PC-9 (cell line): ENCODE data around the gene ILKAP. TPM values are rescaled to one million over a fixed set of nuclear protein-coding genes. Genes with fewer than 3 reads are reported as not detected.

Source experiments
- BruUV-seq: library from RNA; stranded (reverse); fragments of 400-500 nt; replicated peaks from 2 replicates; lab custom pipeline; 2021; lab: Mats Ljungman, UMichigan
- CTCF ChIA-PET: fragments of 300-600 bp; sonication (Branson Sonifier 250); formaldehyde crosslinking; loops from one replicate; lab custom pipeline; 2022; ENCODE audit warnings: antibody characterized with exemption; lab: Charles Lee
- POLR2A ChIA-PET: fragments of 300-600 bp; sonication (Branson Sonifier 250); formaldehyde crosslinking; loops from one replicate; lab custom pipeline; 2022; ENCODE audit warnings: antibody characterized with exemption; ENCODE audit not compliant: unreplicated experiment; lab: Charles Lee
- DNase-seq, 2 experiments: peaks; one replicate each; pipeline versions ENCODE4 v3.0.0 to v3.0.0-alpha.2; 2015 to 2022; ENCODE audit warnings: mixed read lengths in 1 of 2
- H2AFZ ChIP-seq: fragments of 200-600 bp; sonication (generic); 2 replicates; pipeline ENCODE4 v1.8.1; 2017; ENCODE audit warnings: antibody characterized with exemption
- H3F3A ChIP-seq: fragments of 200-600 bp; sonication (generic); 2 replicates; pipeline ENCODE4 v1.8.1; 2017; ENCODE audit warnings: antibody characterized with exemption, mild to moderate bottlenecking, low read depth; ENCODE audit not compliant: insufficient read depth
- H3K27ac ChIP-seq: fragments of 200-600 bp; sonication (generic); 2 replicates; pipeline ENCODE4 v1.6.1; 2016; ENCODE audit warnings: mixed run types
- H3K27me3 ChIP-seq: fragments of 200-600 bp; sonication (generic); 2 replicates; pipeline ENCODE4 v1.6.1; 2016; ENCODE audit warnings: low read depth, mixed run types; ENCODE audit not compliant: insufficient read depth
- H3K36me3 ChIP-seq: fragments of 200-600 bp; sonication (generic); 2 replicates; pipeline ENCODE4 v1.6.1; 2016; ENCODE audit warnings: low read depth, mixed run types
- H3K4me1 ChIP-seq: fragments of 200-600 bp; sonication (generic); replicated peaks from 2 replicates; pipeline ENCODE4 v1.6.1; 2016; ENCODE audit warnings: mixed run types; ENCODE audit not compliant: insufficient read depth
- H3K4me2 ChIP-seq: fragments of 200-600 bp; sonication (generic); 2 replicates; pipeline ENCODE4 v1.6.1; 2017; ENCODE audit warnings: mixed run types
- H3K4me3 ChIP-seq: fragments of 200-600 bp; sonication (generic); 2 replicates; pipeline ENCODE4 v1.6.1; 2016; ENCODE audit warnings: mixed run types
- H3K79me2 ChIP-seq: fragments of 200-600 bp; sonication (generic); 2 replicates; pipeline ENCODE4 v1.6.1; 2017; ENCODE audit warnings: low read depth, mixed run types
- H3K9me2 ChIP-seq: fragments of 200-600 bp; sonication (generic); 2 replicates; pipeline ENCODE4 v1.8.1; 2017; ENCODE audit warnings: mild to moderate bottlenecking; ENCODE audit not compliant: insufficient read depth
- H3K9me3 ChIP-seq: fragments of 200-600 bp; sonication (generic); 2 replicates; pipeline ENCODE4 v1.8.1; 2016; ENCODE audit warnings: low read depth; ENCODE audit not compliant: insufficient read depth
- H4K20me1 ChIP-seq: fragments of 200-600 bp; sonication (generic); 2 replicates; pipeline ENCODE4 v1.8.1; 2017; ENCODE audit not compliant: insufficient read depth
- CTCF ChIP-seq: fragments of 200-600 bp; sonication (generic); conservative IDR thresholded peaks from 2 replicates; pipeline ENCODE4 v1.6.1; 2017; ENCODE audit warnings: mixed run types, antibody characterized with exemption, mild to moderate bottlenecking, moderate library complexity
- EZH2 ChIP-seq: fragments of 200-600 bp; sonication (generic); IDR thresholded peaks from 2 replicates; pipeline ENCODE4 v1.8.0; 2017; ENCODE audit warnings: antibody characterized with exemption, low read depth
- intact Hi-C: fragments of 100-400 bp; cut with micrococcal nuclease; formaldehyde crosslinking; loops from one replicate; pipeline ENCODE4 v1.10.0; 2022; ENCODE audit not compliant: unreplicated experiment
- total RNA-seq: library from RNA; stranded (reverse); gene quantifications from 2 replicates; pipeline ENCODE4 v1.2.3, GENCODE V29; 2021

The ILKAP gene
- total RNA-seq, 1 experiment from 2014 or later: 55.6 TPM

DNA sequence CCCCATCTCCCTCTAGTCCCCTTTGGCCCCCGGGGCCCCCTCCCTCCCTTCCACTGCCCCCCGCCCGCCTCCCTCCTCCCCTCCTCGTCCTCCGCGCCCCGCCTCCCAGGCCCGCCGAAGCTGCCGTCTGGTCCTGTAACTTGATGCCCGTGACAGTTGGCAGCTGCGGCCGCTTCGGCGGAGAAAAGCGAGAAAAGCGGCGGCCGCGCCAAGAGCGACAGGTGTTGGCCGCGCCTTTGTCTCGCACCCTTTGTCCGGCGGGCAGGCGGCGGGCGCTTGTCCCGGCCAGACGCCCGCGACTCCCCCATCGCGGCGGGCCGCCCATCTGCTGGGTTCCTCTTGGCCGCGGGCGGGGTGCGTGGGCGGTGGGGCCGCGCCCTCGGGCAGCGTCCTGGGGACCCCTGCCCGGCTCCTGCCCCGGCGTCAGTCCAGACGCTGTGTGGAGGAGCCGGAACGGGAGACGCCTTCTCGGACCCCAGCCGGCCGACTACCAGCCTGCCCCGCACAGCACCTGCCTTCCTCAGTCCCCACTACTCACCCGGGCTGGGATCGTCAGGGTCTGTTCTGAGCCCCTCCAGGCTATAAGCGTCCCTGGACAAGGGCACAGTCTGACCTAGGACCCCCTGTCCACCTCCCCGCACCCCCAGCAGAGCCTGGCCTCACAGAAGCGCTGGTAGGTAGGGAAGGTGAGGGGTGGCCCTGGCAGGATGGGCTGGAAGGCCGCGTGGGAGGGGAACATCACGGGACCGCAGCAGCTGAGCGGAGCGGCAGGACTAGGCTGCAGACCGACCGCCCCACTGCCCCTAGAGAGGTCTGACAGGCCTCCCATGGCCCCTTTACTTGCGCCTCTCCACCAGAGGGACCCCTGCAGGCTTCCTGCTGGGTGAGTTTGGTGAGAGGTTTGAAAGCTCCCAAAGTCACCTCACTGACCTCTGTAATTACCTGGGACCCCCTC lies 37.5 kb upstream of the ILKAP start:
- no TSS peak for BruUV-seq
- Histone ChIP-seq H3K9me3 (no peaks in the 10 kb centered on the region), H3K4me3 (no peak overlapping the region), H3K27ac (no peak overlapping the region), H4K20me1 (no peaks in the 10 kb centered on the region), H3K4me1 (no peaks in the 10 kb centered on the region; the same call in 1 of the 2 replicates), H3K4me2 (peak overlapping the region; percentile 27; the same call in 1 of the 2 replicates), H3K36me3 (no peaks in the 10 kb centered on the region), H3K27me3 (peaks cover 21% of the 10 kb centered on the region), H3K79me2 (no peaks in the 10 kb centered on the region), H3F3A (peaks cover 19% of the 10 kb centered on the region; the same call in 1 of the 2 replicates), H3K9me2 (no peaks in the 10 kb centered on the region), H2AFZ (no peak overlapping the region)
- peak; percentile 61 to 68 for DNase-seq
- CTCF ChIA-PET: interaction anchor here (0.7 kb wide), 1 partner anchor 1756 kb away, joined by 4 read pairs; no protein-coding TSS in a partner anchor
- intact Hi-C loops: loop anchor here (5.0 to 10.0 kb wide), 2 partner anchors 96 to 384 kb away; partner anchors contain the start of gene RAMP1
- POLR2A ChIA-PET: interaction anchor here (0.5 kb wide), 1 partner anchor 184 kb away, joined by 3 read pairs; no protein-coding TSS in a partner anchor
- TF ChIP-seq CTCF (no peak), EZH2 (no peak)

GRCh38 chr2:238239863-238240756 lies 36.6 kb upstream of the ILKAP start, which contains the start of gene HES6:
TSS of gene HES6 (minus strand) at chr2:238240038. CDS start at chr2:238239905, 133 bp downstream.
- CTCF ChIA-PET: interaction anchor here (0.7 kb wide), 1 partner anchor 1757 kb away, joined by 4 read pairs; no protein-coding TSS in a partner anchor

More at GRCh38 chr2:238239863-238240756, 36.6 kb upstream of the ILKAP start, which contains the start of gene HES6:
- Histone ChIP-seq H4K20me1 (no peaks in the 10 kb centered on the region), H3K79me2 (no peaks in the 10 kb centered on the region), H3K27me3 (peaks cover 30% of the 10 kb centered on the region), H3K36me3 (no peaks in the 10 kb centered on the region), H3K27ac (no peak within 1 kb of the TSS), H3K9me2 (no peaks in the 10 kb centered on the region), H3F3A (peaks cover 19% of the 10 kb centered on the region; the same call in 1 of the 2 replicates), H2AFZ (peak within 1 kb of the TSS; percentile 87), H3K4me2 (peak within 1 kb of the TSS; percentile 82), H3K4me3 (peak within 1 kb of the TSS; percentile 63), H3K9me3 (no peaks in the 10 kb centered on the region), H3K4me1 (no peaks in the 10 kb centered on the region; the same call in 1 of the 2 replicates)
- TF ChIP-seq EZH2: no peak
- TF ChIP-seq CTCF: no peak
- DNase-seq: peak; percentile 82 to 94
- POLR2A ChIA-PET: interaction anchor here (0.5 to 0.8 kb wide), 5 partner anchors 101 to 201 kb away, joined by 3 to 6 read pairs (median 4); no protein-coding TSS in a partner anchor
- intact Hi-C loops: loop anchor here (5.0 to 10.0 kb wide), 2 partner anchors 95 to 383 kb away; partner anchors contain the start of gene RAMP1
- BruUV-seq: no TSS peak
